Epithelial cell of proximal tubule (primary cell): Measurements from ENCODE around the gene CALD1. TPM values are rescaled to one million over a fixed set of nuclear protein-coding genes. Genes with fewer than 3 reads are reported as not detected.

Experiments
- DNase-seq: peaks from one replicate; pipeline ENCODE4 v3.0.0-alpha.2; 2011; ENCODE audit warnings: low read depth
- H3K4me3 ChIP-seq: 2 replicates; pipeline ENCODE4 v1.5.1; 2011; ENCODE audit warnings: low read depth, mild to moderate bottlenecking, low read length
- CTCF ChIP-seq: conservative IDR thresholded peaks from 2 replicates; pipeline ENCODE4 v1.5.1; 2012; ENCODE audit warnings: low read depth, mild to moderate bottlenecking, low read length
- total RNA-seq: library from RNA; depleted of rRNA; stranded (reverse); fragments of >200 nt; gene quantifications from 2 replicates; pipeline ENCODE4 v1.2.3, GENCODE V29; 2015

Gene CALD1
- total RNA-seq, 1 donor from 2014 or later, result 140 TPM

- peak overlapping the region; percentile 20 for H3K4me3 ChIP-seq
- DNase-seq, result no peak
- TF ChIP-seq CTCF, result no peak
These were observed 85.8 kb downstream of the CALD1 start for GRCh38 chr7:134865001-134865845.

GRCh38 chr7:134866617-134867016, 87.2 kb downstream of the CALD1 start:
- H3K4me3 ChIP-seq, result no peak overlapping the region
- DNase-seq, result no peak
- TF ChIP-seq CTCF, result no peak

- no peak for DNase-seq
- H3K4me3 ChIP-seq, result no peak overlapping the region
- no peak for TF ChIP-seq CTCF
These were observed 90.7 kb downstream of the CALD1 start for GRCh38 chr7:134870156-134870555.

- no peak for DNase-seq
- TF ChIP-seq CTCF, result no peak
- no peak overlapping the region for H3K4me3 ChIP-seq
These were observed 91.3 kb downstream of the CALD1 start for GRCh38 chr7:134870781-134871180.

GRCh38 chr7:134873253-134873652, 93.8 kb downstream of the CALD1 start:
- DNase-seq, result no peak
- TF ChIP-seq CTCF, result no peak

GRCh38 chr7:134874407-134874806, 95.0 kb downstream of the CALD1 start:
- TF ChIP-seq CTCF, result no peak
- H3K4me3 ChIP-seq, result no peak overlapping the region
- DNase-seq, result no peak

More at GRCh38 chr7:134873253-134873652, 93.8 kb downstream of the CALD1 start:
- H3K4me3 ChIP-seq, result no peak overlapping the region

GRCh38 chr7:134875867-134876266, 96.4 kb downstream of the CALD1 start:
- no peak overlapping the region for H3K4me3 ChIP-seq
- DNase-seq, result no peak
- no peak for TF ChIP-seq CTCF
